SU-DHL-6 (cell line): ENCODE results near the gene S100P.

ENCODE experiments used
- CTCF ChIP-seq: fragments of 200-600 bp; sonication (generic); IDR thresholded peaks from one replicate; pipeline ENCODE4 v1.5.1; 2017; ENCODE audit warnings: antibody characterized with exemption, mild to moderate bottlenecking, low read length, moderate library complexity; ENCODE audit not compliant: insufficient read depth, poor library complexity, severe bottlenecking
- EZH2phosphoT487 ChIP-seq: fragments of 200-600 bp; sonication (generic), shearing (Covaris generic); conservative IDR thresholded peaks from 2 replicates; pipeline ENCODE4 v1.6.1; 2018; ENCODE audit warnings: mild to moderate bottlenecking, antibody characterized with exemption, low read length, moderate library complexity, mixed read lengths

GRCh38 chr4:6694177-6694901, 661 bp downstream of the S100P start:
- no peak for TF ChIP-seq CTCF
- TF ChIP-seq EZH2phosphoT487 = no peak
